IPS-18c (cell line): ENCODE data around the gene GBE1.

ENCODE experiments used
- H3K4me3 ChIP-seq: 2 replicates; pipeline ENCODE4 v1.7.0; 2013; ENCODE audit warnings: low read depth, mild to moderate bottlenecking, low read length, moderate library complexity; ENCODE audit not compliant: insufficient read depth
- H3K9me3 ChIP-seq: one replicate; pipeline ENCODE4 v1.6.1; 2013; ENCODE audit warnings: mild to moderate bottlenecking, low read length, moderate library complexity; ENCODE audit not compliant: control insufficient read depth, insufficient read depth

The GBE1 gene

GRCh38 chr3:81483046-81483445 is 278.4 kb downstream of the GBE1 start:
- H3K4me3 ChIP-seq: no peak overlapping the region
- H3K9me3 ChIP-seq: no peaks in the 10 kb centered on the region

DNA sequence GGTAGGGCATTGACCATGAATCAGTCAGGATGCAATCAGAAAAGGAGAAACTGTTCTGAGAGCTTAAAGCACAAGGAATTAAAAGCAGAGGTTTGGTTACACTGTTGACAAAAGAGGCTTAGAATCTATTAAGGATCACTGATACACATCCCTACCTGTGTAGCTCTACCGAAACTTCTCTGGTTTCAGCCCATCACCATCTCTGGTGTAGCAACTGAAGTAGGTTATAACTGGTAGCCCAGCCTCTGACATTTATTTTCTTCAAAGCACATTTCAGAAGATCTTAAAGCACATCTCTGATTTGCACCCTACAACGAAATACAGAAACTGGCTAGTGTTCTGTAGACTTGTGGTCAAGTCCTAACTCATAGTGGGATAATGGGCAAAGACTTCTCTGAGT is 283.7 kb downstream of the GBE1 start:
- no peak overlapping the region for H3K4me3 ChIP-seq
- H3K9me3 ChIP-seq: no peaks in the 10 kb centered on the region

DNA sequence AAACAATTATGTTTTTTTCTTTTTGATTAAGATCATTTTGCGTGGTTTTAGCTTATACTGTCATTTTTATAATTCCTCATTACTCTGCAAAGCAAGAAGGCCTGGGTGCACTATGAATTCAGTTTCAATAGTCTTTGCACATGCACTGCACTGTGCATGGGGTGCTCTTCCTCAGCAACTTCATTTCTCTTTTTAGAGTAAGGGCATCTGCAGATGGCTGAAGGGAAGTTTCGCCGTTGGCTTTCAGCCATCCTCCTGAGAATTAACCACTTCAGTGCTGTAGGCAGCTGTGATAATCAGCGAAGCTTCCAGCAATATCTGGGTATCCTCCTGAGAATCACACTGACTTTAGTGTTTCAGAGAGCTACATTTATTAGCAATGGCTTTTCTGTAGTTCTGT is 284.8 kb downstream of the GBE1 start:
- Histone ChIP-seq H3K4me3 (no peak overlapping the region), H3K9me3 (no peaks in the 10 kb centered on the region)

DNA sequence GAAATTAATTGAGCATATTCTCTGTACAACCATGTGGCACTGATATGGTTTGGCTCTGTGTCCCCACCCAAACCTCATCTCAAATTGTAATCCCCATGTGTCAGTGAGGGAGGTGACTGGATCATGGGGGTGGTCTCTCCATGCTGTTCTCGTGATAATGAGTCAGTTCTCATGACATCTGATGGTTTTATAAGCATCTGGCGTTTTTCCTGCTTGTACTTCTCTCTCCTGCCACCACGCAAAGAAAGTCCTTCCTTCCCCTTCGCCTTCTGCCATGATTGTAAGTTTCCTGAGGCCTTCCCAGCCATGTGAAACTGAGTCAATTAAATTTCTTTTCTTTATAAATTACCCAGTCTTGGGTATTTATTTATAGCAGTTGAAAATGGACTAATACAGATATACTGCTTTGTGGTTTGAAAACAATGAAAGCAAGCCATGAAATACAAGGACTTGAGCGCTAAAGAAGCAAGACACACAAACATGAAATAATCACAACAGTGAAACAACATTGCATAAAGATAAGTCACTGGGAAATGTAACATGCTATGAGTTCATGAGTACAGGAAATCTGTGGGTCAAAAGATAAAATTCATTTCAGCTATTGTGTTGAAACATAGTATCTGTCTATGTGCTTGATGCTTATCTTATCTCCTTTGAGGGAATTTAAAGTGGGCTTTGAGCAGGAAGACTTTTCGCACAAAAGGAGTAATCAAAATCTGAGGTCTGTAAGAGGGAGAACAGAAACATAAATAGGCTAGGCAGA is 288.7 kb downstream of the GBE1 start:
- Histone ChIP-seq H3K4me3 (no peak overlapping the region), H3K9me3 (no peaks in the 10 kb centered on the region)

- H3K9me3 ChIP-seq: no peaks in the 10 kb centered on the region
- H3K4me3 ChIP-seq: no peak overlapping the region
Measured at GRCh38 chr3:81470524-81471278, 290.7 kb downstream of the GBE1 start.

DNA sequence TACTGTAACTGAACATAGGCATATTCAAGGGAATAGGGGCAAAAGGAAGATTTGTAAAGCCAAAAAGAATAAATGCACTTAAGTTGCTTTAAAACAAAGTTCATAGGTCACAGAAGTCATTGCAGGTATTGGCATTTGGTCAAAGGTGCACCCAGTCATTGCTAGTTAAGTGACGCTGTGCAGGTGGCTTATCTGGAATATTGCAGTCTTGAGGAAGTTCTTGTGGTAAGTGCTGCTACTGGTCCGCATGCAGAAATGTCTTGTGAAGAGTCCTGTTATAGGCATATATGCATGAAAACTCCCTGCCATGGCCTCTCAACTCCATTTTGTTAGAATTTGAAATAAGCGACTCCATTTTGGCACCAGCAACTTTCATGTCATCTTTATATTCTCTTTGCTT is 293.1 kb downstream of the GBE1 start:
- no peak overlapping the region for H3K4me3 ChIP-seq
- no peaks in the 10 kb centered on the region for H3K9me3 ChIP-seq

DNA sequence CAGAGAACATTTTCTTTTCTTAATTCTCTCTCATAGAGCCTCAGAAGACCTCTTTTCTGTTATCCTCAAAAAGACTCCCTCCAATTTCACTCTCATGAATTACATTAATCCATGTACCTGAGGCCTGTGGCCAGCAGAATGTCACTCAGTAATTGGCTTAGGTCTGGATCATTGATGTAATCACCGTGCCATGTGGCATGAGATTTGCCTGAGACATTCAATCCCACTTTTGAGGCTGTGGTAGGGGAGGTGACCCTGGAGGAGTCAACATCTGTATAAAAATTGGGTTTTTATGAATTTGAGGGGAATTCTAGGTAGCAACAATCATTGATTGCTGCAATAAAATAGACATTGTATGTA is 295.3 kb downstream of the GBE1 start:
- Histone ChIP-seq H3K4me3 (no peak overlapping the region), H3K9me3 (no peaks in the 10 kb centered on the region)

DNA sequence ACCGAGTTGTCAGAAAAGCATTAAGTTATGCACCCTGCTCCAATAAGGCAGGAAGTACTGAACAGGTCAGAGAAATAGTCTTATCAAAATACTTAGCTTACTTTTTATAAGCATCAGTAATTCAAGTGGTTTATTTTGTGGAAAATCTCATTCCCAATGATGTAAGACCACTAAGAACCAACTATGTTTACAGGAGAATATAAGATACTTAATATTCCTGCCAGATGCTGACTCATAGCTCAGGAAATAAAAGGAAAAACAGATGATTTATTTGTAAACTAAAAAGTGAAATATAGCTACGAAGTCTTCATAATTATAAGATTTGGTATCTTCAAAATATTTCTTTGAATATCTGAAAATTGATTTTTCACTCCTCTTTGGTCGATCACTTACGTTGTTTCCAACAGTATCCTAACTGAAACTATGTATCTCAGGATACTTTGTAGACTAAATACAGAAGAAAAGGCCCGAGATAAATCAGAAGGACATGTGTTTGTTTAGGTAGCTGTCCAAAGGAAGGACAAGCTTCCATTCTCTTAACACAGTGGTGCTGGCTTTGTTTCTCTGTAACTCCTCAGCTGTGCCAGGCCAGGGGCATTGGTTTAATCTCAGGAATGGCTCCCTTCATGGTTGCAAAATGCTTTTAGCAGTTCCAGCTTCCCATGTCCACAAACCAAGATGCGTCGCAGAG is 295.8 kb downstream of the GBE1 start:
- Histone ChIP-seq H3K9me3 (no peaks in the 10 kb centered on the region), H3K4me3 (no peak overlapping the region)

DNA sequence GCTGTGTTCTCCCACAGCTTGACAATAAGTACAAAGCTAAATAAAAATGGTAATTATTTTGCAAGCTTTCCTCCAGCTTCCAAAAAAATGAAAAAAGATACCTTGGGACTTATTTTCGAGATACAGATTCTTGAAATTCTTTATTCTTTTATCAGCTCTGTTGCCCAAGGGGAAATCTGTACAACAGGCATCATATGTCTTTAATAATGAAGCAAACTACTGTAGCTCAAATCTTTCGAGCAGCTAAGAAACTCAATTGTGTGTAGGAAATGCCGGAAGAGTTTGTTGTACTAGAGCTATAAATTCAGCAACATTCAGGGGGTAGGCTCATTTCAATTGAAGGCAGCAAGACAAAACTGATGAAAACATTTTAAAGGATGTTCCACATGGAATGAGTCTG is 297.7 kb downstream of the GBE1 start:
- no peaks in the 10 kb centered on the region for H3K9me3 ChIP-seq
- H3K4me3 ChIP-seq: no peak overlapping the region

DNA sequence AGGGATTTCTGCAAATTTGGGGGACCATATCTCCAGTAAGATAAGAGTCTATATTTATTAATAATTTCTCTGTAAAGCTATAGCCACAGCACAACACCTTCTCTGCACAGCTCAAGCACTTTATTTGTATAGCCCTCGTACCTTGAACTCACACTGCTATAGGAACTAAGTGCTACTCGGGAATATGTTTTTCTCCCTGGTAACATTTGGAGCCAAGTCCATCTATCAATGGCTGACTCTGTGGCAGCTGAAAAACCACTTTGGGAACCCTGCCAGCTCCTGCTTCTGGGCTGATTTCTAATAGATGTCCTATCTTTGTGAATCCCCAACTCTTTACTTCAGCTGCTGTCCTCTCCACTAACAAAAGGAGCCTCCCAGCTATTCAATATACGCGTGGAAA is 298.5 kb downstream of the GBE1 start:
- Histone ChIP-seq H3K9me3 (no peaks in the 10 kb centered on the region), H3K4me3 (no peak overlapping the region)

GRCh38 chr3:81459733-81460132 is 301.7 kb downstream of the GBE1 start:
- Histone ChIP-seq H3K9me3 (no peaks in the 10 kb centered on the region), H3K4me3 (no peak overlapping the region)

- Histone ChIP-seq H3K9me3 (no peaks in the 10 kb centered on the region), H3K4me3 (no peak overlapping the region)
Measured at GRCh38 chr3:81452418-81452817, 309.0 kb downstream of the GBE1 start.

- Histone ChIP-seq H3K4me3 (no peak overlapping the region), H3K9me3 (no peaks in the 10 kb centered on the region)
Measured at GRCh38 chr3:81451611-81452010, 309.8 kb downstream of the GBE1 start.

DNA sequence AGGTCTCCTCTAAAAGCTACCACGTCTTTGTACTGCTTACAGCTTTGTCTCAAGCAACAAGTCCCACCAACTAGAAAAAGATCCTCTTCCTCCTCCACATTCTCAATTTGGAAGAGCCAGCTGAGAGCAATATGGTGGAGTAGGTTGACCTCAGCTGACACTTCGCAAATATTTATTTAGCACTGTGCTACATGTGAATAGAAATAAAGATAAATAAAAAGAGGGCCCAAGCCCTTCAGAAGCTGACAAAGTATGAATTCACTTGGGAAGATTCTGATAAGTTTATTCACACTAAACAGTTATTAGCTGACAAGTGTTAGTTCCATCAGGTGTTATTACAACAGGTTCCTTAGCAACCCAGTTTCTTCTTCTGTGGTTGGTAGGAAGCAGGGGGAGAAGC is 310.3 kb downstream of the GBE1 start:
- Histone ChIP-seq H3K9me3 (no peaks in the 10 kb centered on the region), H3K4me3 (no peak overlapping the region)

DNA sequence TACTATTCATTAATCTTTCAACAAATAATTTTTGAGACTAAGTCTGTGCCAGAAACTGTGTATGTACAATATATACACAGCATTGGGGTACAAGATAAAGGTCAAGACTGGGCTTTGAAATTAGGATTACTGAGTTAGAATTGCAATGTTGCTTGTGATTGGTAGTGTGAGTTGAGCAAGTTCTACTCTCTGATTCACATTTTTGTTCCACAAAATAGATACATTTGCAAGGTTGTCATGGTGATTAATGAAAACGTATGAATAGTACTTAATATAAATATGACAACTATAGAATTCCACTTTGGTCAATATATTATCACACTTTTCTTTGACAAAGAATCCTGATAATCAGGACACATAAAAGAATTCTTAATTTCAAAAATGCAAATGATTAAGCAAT is 314.6 kb downstream of the GBE1 start:
- Histone ChIP-seq H3K4me3 (no peak overlapping the region), H3K9me3 (no peaks in the 10 kb centered on the region)

GRCh38 chr3:81445712-81446111 is 315.7 kb downstream of the GBE1 start:
- H3K4me3 ChIP-seq: no peak overlapping the region
- no peaks in the 10 kb centered on the region for H3K9me3 ChIP-seq

- Histone ChIP-seq H3K4me3 (no peak overlapping the region), H3K9me3 (no peaks in the 10 kb centered on the region)
Measured at GRCh38 chr3:81444817-81445460, 316.5 kb downstream of the GBE1 start.

DNA sequence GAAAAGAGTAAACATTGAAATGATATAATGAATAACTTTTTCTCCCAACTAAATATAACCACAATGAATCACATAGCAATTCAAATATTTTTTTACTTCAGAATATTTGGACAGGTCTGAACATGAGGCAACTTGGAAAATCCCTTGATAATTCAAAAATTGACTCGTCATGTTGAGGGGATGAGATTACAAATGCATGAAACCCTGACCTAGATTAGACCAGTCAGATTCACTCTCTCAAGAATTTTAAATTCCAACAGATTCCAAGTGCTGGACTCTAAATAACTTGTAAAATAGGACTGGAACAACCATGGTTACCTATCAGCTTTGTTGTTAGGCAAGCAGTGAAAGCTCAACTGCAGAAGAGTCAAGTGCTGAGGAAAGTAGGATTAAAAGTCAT is 317.5 kb downstream of the GBE1 start:
- Histone ChIP-seq H3K4me3 (no peak overlapping the region), H3K9me3 (no peaks in the 10 kb centered on the region)
